Testis (tissue), 2 donors: ENCODE results near the gene PIEZO1.

ENCODE experiments used
- CTCF ChIP-seq, 3 experiments: fragments of 450-650 bp in 2 of 3; fragments of 200-600 bp in 1 of 3; sonication (generic) in 1 of 3; IDR thresholded peaks; one replicate each; pipeline ENCODE4 v1.5.1; 2016 to 2019; ENCODE audit warnings: antibody characterized with exemption in 3 of 3, mild to moderate bottlenecking in 2 of 3, moderate library complexity in 1 of 3
- POLR2A ChIP-seq: fragments of 450-650 bp; IDR thresholded peaks from one replicate; pipeline ENCODE4 v1.6.1; 2017; ENCODE audit warnings: antibody characterized with exemption, mild to moderate bottlenecking, moderate library complexity

GRCh38 chr16:88700636-88701482 lies 84.2 kb downstream of the PIEZO1 start:
- no peak for TF ChIP-seq POLR2A
- no peak for TF ChIP-seq CTCF (IDR thresholded peaks at IDR 0.05)
